HUES6 (cell line): Measurements from ENCODE around the gene PRR36.

Experiments used
- H3K27ac ChIP-seq: 2 replicates; pipeline ENCODE4 v1.7.0; 2013; ENCODE audit warnings: low read depth, mild to moderate bottlenecking, low read length, inconsistent platforms
- H3K27me3 ChIP-seq: 2 replicates; pipeline ENCODE4 v1.6.1; 2013; ENCODE audit warnings: low read length; ENCODE audit not compliant: control insufficient read depth, insufficient read depth
- H3K36me3 ChIP-seq: 2 replicates; pipeline ENCODE4 v1.6.1; 2013; ENCODE audit warnings: low read length; ENCODE audit not compliant: control insufficient read depth, insufficient read depth
- H3K4me1 ChIP-seq: 2 replicates; pipeline ENCODE4 v1.6.1; 2013; ENCODE audit warnings: low read length; ENCODE audit not compliant: control insufficient read depth, insufficient read depth
- H3K4me3 ChIP-seq: 2 replicates; pipeline ENCODE4 v1.5.1; 2013; ENCODE audit warnings: low read depth, low read length
- H3K9ac ChIP-seq: one replicate; pipeline ENCODE4 v1.6.1; 2013; ENCODE audit warnings: mild to moderate bottlenecking, low read length
- H3K9me3 ChIP-seq: 2 replicates; pipeline ENCODE4 v1.6.1; 2013; ENCODE audit warnings: low read depth, low read length; ENCODE audit not compliant: control insufficient read depth, insufficient read depth

Gene PRR36

DNA sequence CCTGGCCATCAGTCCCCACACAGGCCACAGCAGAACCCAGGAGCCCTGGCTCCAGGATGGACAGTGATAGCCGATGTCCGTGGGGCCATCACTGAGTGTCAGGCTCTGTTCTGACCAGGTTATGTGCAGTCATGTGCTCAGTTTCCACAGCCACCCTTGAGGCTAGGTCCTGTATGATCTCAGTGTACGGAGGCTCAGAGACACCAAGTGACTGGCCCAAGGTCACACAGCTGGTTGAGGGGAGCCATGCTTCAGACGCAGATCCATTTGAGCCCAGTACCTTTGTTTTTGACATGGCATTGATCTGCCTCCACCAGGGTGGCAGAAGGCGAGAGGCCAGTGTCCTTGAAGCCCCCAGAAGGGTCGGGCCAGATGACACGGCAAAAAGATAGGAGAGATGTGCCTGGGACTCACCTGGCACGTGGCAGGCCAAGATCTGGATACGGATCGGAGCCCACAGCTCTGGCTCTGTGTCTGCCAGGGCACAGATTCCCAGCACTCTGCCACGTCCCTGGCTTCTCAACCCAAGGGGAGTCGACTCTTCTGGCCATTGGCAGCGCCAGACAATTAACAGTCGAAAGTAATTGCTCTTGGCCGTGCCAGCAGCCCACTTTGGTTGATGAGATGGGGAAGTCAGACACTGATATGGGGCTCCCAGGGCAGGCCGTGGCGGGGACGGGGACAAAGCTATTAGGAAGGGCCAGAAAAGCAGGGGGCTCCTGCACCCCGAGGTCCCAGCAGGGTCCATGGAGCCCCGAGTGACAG lies 28.6 kb downstream of the PRR36 start:
- H3K36me3 ChIP-seq = no peaks in the 10 kb centered on the region
- 0 out of 2 replicates have a peak, but pooled peaks cover 5% of the 10 kb centered on the region for H3K27me3 ChIP-seq
- peaks cover 14% of the 10 kb centered on the region; the same call in 1 of the 2 replicates for H3K9me3 ChIP-seq
- no peak overlapping the region for H3K9ac ChIP-seq
- no peaks in the 10 kb centered on the region for H3K4me1 ChIP-seq
- no peak overlapping the region for H3K27ac ChIP-seq
- no peak overlapping the region for H3K4me3 ChIP-seq

DNA sequence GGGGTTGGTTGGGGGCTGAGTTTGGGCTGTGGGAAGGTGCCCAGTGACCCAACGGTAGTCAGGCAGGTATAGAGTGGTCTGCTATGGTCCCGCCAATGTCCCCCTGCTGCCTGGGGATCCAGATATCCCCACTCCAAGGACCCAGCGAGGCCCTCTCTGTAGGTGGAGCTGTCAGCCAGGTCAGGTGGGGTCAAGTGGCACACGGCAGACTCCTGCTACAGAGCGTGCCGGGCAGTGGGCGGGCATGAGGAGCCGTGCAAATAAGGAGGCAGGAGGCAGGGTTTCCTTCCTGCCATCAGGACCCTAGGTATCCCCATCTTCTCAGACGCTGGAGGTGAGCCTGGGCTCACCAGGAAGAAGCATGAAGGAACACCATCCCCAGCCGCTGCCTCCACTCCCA lies 29.2 kb downstream of the PRR36 start:
- H3K27me3 ChIP-seq = 0 out of 2 replicates have a peak, but pooled peaks cover 5% of the 10 kb centered on the region
- H3K27ac ChIP-seq = no peak overlapping the region
- H3K4me3 ChIP-seq = no peak overlapping the region
- no peaks in the 10 kb centered on the region for H3K4me1 ChIP-seq
- H3K9ac ChIP-seq = no peak overlapping the region
- no peaks in the 10 kb centered on the region for H3K36me3 ChIP-seq
- peaks cover 14% of the 10 kb centered on the region; the same call in 1 of the 2 replicates for H3K9me3 ChIP-seq

DNA sequence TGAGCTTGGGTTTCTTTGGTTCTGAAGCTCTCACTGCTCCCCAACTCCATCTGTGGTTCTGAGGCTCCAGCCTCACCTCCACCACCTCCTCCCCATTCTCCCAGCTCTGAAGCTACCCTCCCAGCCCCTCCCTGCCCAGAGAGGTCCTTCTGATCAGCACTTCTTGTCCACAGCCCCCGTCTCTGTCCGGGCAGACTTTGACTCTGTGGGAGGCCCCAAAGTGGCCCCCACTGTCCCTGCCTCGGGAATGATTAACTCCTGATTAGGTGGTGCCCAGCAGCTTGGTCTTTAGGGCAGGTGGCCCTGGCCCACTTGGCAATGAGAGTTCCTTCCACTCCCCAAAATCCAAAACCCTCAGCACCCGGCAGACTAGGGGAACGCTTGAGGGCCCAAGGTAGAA lies 29.8 kb downstream of the PRR36 start:
- no peak overlapping the region for H3K27ac ChIP-seq
- no peaks in the 10 kb centered on the region for H3K36me3 ChIP-seq
- H3K9me3 ChIP-seq = peaks cover 14% of the 10 kb centered on the region; the same call in 1 of the 2 replicates
- peaks cover 6% of the 10 kb centered on the region; the same call in 1 of the 2 replicates for H3K27me3 ChIP-seq
- no peaks in the 10 kb centered on the region for H3K4me1 ChIP-seq
- no peak overlapping the region for H3K4me3 ChIP-seq
- no peak overlapping the region for H3K9ac ChIP-seq

DNA sequence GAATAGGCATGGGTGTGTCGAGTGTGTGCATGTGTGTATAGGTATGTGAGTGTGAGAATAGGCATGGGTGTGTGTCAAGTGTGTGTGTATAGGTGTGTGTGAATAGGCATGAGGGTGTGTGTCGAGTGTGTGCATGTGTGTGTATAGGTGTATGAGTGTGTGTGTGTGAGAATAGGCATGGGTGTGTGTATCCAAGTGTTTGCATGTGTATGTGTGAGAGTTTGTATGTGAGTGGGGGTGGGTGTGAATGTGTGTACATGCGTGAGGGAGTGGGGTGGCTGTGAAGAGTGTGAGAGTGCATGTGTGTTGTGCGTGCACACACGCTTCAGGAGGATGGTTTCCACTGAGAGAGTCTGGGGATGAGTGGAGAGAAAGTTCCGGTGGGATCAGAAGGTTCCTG lies 30.7 kb downstream of the PRR36 start:
- Histone ChIP-seq H3K27me3 (peaks cover 3% of the 10 kb centered on the region; the same call in 1 of the 2 replicates), H3K4me3 (no peak overlapping the region), H3K9me3 (peaks cover 14% of the 10 kb centered on the region; the same call in 1 of the 2 replicates), H3K4me1 (no peaks in the 10 kb centered on the region), H3K27ac (no peak overlapping the region), H3K36me3 (no peaks in the 10 kb centered on the region), H3K9ac (no peak overlapping the region)

DNA sequence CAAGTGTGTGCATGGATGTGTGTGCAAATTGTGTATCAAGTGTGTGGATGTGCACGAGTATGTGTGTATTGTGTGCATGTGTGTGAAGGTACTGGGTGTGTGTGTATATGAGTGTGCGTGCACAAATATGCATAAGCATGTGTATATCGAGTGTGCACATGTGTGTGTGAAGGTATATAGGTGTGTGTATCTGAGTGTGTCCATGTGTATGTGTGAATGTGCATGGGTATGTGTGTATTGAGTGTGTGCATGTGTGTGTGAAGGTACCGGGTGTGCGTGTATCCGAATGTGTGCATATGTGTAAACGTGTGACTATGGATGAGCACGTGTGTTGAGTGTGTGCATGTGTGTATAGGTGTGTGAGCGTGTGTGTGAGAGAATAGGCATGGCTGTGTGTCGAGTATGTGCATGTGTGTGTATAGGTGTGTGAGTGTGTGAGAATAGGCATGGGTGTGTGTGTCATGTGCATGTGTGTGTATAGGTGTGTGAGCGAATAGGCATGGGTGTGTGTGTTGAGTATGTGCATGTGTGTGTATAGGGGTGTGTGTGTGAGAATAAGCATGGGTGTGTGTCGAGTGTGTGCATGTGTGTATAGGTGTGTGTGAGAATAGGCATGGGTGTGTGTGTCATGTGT lies 31.4 kb downstream of the PRR36 start:
- Histone ChIP-seq H3K9ac (no peak overlapping the region), H3K9me3 (peaks cover 14% of the 10 kb centered on the region; the same call in 1 of the 2 replicates), H3K27me3 (peaks cover 3% of the 10 kb centered on the region; the same call in 1 of the 2 replicates), H3K4me3 (no peak overlapping the region), H3K36me3 (no peaks in the 10 kb centered on the region), H3K27ac (no peak overlapping the region), H3K4me1 (no peaks in the 10 kb centered on the region)

DNA sequence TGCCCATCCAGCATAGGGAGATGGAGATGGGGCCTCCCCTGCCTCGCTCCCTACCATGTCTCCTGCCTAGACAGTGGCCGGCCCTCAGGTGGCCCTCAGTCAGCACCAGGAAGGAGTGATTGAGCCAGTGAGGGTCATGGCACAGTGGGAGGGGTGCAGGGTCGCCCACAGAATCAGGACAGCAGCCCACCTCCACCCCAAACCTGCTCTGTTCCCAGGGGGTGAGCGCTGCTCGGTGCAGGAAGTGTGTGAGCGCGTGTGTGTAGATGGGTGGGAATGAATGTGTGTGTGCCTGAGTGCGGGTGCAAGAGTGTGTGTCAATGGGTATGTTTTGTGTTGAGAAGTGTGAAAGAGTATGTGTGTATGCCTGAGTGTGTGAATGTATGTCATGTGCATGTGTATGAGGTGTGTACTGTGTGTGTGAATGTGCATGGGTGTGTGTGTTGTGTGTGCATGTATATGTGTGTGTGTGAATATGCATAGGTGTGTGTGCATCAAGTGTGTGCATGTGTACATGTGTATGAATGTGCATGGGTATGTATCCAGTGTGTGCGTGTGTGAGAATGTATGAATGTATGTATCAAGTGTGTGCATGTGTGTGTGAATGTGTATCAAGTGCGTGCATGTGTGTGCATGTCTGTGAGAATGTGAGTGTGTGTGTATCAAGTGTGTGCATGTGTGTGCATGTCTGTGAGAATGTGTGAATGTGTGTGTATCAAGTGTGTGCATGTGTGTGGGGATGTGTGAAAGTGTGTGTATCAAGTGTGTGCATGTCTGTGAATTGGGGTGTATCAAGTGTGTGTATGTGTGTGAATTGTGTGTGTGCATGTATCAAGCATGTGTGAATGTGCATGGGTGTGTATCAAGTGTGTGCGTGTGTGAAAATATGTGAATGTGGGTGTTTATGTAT lies 32.2 kb downstream of the PRR36 start:
- Histone ChIP-seq H3K36me3 (no peaks in the 10 kb centered on the region), H3K9ac (no peak overlapping the region), H3K4me1 (no peaks in the 10 kb centered on the region), H3K27me3 (peaks cover 3% of the 10 kb centered on the region; the same call in 1 of the 2 replicates), H3K27ac (no peak overlapping the region), H3K4me3 (no peak overlapping the region), H3K9me3 (peaks cover 14% of the 10 kb centered on the region; the same call in 1 of the 2 replicates)

DNA sequence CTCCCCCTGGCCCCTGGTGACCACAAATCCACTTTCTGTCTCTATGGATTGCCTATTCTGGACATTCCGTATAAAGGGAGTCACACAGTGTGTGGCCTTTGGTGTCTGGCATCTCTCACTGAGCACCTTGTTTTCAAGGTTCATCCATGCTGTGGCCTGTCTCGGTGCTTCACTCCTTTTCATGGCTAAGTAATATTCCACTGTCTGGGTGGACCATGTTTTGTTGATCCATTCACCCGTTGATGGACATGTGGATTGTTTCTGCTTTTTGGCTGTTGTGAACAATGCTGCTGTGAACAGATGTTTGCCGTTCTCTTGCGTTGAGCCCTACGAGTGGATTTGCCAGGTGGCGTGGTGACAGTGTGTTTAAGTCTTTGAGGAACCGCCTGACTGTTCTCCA lies 33.6 kb downstream of the PRR36 start:
- Histone ChIP-seq H3K9ac (no peak overlapping the region), H3K4me3 (no peak overlapping the region), H3K9me3 (peaks cover 14% of the 10 kb centered on the region; the same call in 1 of the 2 replicates), H3K27ac (no peak overlapping the region), H3K27me3 (peaks cover 3% of the 10 kb centered on the region; the same call in 1 of the 2 replicates), H3K4me1 (no peaks in the 10 kb centered on the region), H3K36me3 (no peaks in the 10 kb centered on the region)

DNA sequence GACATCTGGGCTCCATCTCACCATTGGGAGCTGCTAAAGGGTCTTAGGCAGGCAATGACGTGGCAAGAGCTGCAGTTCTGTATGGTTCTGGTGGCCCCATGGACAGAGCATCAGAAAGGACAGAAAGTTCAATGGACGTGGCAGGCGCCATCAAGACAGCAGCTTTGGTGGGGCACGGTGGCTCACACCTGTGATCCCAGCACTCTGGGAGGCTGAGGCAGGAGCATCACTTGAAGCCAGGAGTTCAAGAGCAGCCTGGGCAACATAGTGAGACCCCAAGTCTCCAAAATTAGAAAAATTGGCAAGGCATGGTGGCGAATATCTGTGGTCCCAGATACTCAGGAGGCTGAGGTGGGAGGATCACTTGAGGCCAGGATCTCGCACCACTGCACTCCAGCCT lies 34.7 kb downstream of the PRR36 start:
- H3K9ac ChIP-seq = no peak overlapping the region
- no peaks in the 10 kb centered on the region for H3K4me1 ChIP-seq
- H3K27me3 ChIP-seq = peaks cover 3% of the 10 kb centered on the region; the same call in 1 of the 2 replicates
- H3K4me3 ChIP-seq = no peak overlapping the region
- no peaks in the 10 kb centered on the region for H3K36me3 ChIP-seq
- H3K9me3 ChIP-seq = peaks cover 14% of the 10 kb centered on the region; the same call in 1 of the 2 replicates
- H3K27ac ChIP-seq = no peak overlapping the region

DNA sequence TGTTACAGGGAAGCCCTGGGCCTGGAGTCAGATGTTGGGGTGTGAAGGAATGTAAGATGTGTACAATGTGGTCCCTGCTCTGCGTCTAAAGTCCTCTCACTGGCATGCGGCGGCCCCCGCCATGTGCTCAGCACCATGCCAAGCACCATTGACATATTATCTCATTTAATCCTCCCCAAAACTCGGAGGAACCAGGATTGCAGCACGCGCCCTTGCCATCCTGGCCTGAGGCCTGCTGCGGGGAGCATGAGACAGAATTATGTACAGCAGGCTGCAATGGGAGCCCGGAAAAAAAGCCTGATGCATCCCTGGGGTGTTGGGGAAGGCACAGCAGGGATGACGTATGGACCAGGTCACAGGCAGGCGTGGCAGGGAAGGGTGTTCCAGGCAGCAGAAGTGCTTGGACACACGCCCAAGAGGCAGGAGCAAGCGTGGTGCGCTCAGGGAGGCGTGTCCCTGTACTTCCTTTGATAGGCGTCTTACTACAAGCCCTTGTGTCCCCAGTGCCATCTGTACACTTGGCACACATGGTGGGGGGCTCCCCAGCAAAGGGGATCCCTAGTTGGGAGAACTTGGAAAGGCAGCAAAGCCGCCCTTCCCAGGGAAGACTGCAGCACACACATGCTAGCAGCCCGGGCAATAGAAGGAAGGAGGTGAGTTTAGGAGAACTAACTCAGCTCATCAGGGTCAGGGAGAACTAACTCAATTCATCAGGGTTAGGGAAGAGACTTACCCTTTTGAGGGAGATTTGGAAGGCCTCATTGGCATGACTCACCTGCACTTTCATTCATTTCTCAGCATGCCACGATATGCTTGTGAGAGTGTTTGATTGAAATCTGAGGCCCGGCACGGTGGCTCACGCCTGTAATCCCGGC lies 40.7 kb downstream of the PRR36 start:
- H3K9ac ChIP-seq = no peak overlapping the region
- peaks cover 11% of the 10 kb centered on the region for H3K27me3 ChIP-seq
- no peaks in the 10 kb centered on the region for H3K36me3 ChIP-seq
- H3K4me3 ChIP-seq = no peak overlapping the region
- no peak overlapping the region for H3K27ac ChIP-seq
- no peaks in the 10 kb centered on the region for H3K9me3 ChIP-seq
- peaks cover 9% of the 10 kb centered on the region; the same call in 1 of the 2 replicates for H3K4me1 ChIP-seq

DNA sequence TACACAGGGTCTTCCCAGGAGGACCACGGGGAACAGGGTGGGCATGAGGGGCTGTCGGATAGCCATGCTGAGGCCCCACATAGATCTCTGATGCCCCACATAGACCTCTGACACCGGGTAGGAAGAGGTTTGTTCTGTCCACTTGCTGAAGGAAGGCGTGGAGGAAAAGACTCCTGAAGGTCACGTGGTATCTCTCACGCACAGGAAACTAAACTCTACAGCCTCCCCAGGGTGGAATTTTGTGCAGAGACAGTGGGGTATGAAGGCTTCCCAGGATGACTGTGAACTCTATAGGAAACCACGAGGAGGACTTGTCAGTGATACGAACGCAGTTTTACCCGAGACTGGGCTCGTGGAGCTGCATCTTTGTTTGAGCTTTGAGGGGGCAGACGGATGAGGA lies 41.4 kb downstream of the PRR36 start:
- Histone ChIP-seq H3K4me1 (peaks cover 9% of the 10 kb centered on the region; the same call in 1 of the 2 replicates), H3K27ac (no peak overlapping the region), H3K9ac (no peak overlapping the region)

More for the DNA sequence above, 41.4 kb downstream of the PRR36 start:
- H3K9me3 ChIP-seq = no peaks in the 10 kb centered on the region
- no peak overlapping the region for H3K4me3 ChIP-seq
- no peaks in the 10 kb centered on the region for H3K36me3 ChIP-seq
- H3K27me3 ChIP-seq = peaks cover 17% of the 10 kb centered on the region
